Suppressor macrophage (primary cell): Measurements from ENCODE around the gene SLFN13.
"Not testable (repeated sequence)": the region's sequence is repeated elsewhere in the genome, so short reads cannot be mapped to it uniquely, and the experiment has no call there.

Source experiments
- DNase-seq, 4 experiments: peaks; one replicate each; pipeline ENCODE4 v3.0.0-alpha.2; 2020 to 2022
- total RNA-seq, 17 experiments: gene quantifications; one replicate each; lab custom pipeline; 2026; ENCODE audit warnings: mixed read lengths in 6 of 17, inconsistent platforms in 3 of 17; lab: John Stamatoyannopoulos, UW

The SLFN13 gene
- 0.90 to 9.9 (median 4.6) reads per million in 17 experiments for total RNA-seq

GRCh38 chr17:35448214-35448898 lies at the start of gene SLFN13:
SLFN13 (minus strand) TSS chr17:35448766; CDS start chr17:35445680, 3,086 bp downstream.
- peak; percentile 86 to 93 (median 92) for DNase-seq

GRCh38 chr17:35496451-35497290 lies 48.1 kb upstream of the SLFN13 start:
- DNase-seq = no peak

GRCh38 chr17:35493040-35493439 lies 44.5 kb upstream of the SLFN13 start:
- no peak for DNase-seq

GRCh38 chr17:35491417-35491816 lies 42.9 kb upstream of the SLFN13 start:
- no peak for DNase-seq

- DNase-seq = no peak
These were observed 41.4 kb upstream of the SLFN13 start for GRCh38 chr17:35489944-35490343.

- peak in 1 of 4 experiments; percentile 7 for DNase-seq
These were observed 40.4 kb upstream of the SLFN13 start for GRCh38 chr17:35488991-35489390.

GRCh38 chr17:35486920-35487732 lies 38.6 kb upstream of the SLFN13 start:
- DNase-seq = peak; percentile 85 to 94 (median 92)

GRCh38 chr17:35479271-35479670 lies 30.7 kb upstream of the SLFN13 start:
- no peak for DNase-seq

GRCh38 chr17:35477248-35477647 lies 28.7 kb upstream of the SLFN13 start:
- no peak for DNase-seq

GRCh38 chr17:35476283-35476820 lies 27.8 kb upstream of the SLFN13 start:
- DNase-seq = no peak

GRCh38 chr17:35468475-35468874 lies 19.9 kb upstream of the SLFN13 start:
- no peak for DNase-seq

- no peak for DNase-seq
These were observed 19.3 kb upstream of the SLFN13 start for GRCh38 chr17:35467824-35468223.

GRCh38 chr17:35460354-35460851 lies 11.8 kb upstream of the SLFN13 start:
- peak in 1 of 4 experiments; percentile 21 for DNase-seq

- DNase-seq = not testable (repeated sequence)
These were observed 5.5 kb upstream of the SLFN13 start for GRCh38 chr17:35454035-35454434.

- no peak for DNase-seq
These were observed 4.6 kb upstream of the SLFN13 start for GRCh38 chr17:35453171-35453570.

GRCh38 chr17:35449371-35449931 lies 885 bp upstream of the SLFN13 start:
- DNase-seq = peak in 3 of 4 experiments; percentile 33 to 56 (median 50)

GRCh38 chr17:35448899-35449227 lies 297 bp upstream of the SLFN13 start:
- DNase-seq = no peak

- no peak for DNase-seq
These were observed 1.1 kb downstream of the SLFN13 start for GRCh38 chr17:35447499-35447898.

GRCh38 chr17:35438433-35438832 lies 10.1 kb downstream of the SLFN13 start:
- DNase-seq = no peak

- DNase-seq = peak; percentile 80 to 87 (median 82)
These were observed 15.3 kb downstream of the SLFN13 start for GRCh38 chr17:35433075-35433894.
